HG03342 (cell line): ENCODE measurements around the gene COMMD1.
A peak's percentile ranks its signal among the peaks of the same experiment; 100 is the strongest.
"Not testable (repeated sequence)": the region's sequence is repeated elsewhere in the genome, so short reads cannot be mapped to it uniquely, and the experiment has no call there.

ENCODE experiments used
- ATAC-seq: cut with Tn5 transposase; IDR thresholded peaks from one replicate; pipeline ENCODE4 v1.9.1; 2021; ENCODE audit warnings: mild to moderate bottlenecking, moderate library complexity; ENCODE audit not compliant: unreplicated experiment

The COMMD1 gene

DNA sequence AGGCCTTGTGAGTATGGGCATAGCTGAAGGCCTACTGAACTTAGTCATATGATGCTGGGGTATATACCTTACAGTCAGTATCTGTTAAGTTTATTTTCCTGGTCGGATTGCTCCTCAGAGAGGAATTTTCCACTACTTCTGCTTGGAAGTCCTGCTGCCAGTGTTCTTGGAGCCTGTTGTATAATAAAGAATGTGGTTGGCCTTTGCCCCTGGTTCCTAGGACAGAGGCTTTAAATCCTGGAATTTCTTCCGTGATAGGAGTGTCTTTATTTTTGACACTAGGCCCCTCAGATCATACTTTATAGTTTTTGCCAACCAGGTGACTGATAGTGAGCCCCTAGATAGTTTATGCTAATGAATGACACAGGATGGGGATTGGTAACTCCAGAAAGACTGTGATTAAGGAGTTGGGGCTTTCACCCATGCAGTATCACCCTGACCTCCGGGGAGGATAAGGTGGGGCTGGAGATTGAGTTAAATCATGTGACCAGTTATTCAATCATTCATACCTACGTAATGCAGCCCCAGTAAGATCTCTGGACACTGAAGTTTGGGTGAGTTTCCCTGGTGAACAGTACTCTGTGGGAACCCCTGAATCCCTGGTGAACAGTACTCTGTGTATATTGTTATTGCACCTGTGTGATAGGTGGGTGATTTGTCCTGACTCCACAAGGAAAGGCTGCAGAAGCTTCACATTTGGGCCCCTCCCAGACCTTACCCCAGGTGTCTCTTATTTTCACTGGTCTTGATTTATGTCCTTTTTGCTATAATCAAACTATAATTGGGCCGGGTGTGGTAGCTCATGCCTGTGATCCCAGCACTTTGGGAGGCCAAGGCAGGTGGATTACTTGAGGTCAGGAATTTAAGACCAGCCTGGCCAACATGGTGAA lies 56.9 kb downstream of the COMMD1 start:
- ATAC-seq = no peak

DNA sequence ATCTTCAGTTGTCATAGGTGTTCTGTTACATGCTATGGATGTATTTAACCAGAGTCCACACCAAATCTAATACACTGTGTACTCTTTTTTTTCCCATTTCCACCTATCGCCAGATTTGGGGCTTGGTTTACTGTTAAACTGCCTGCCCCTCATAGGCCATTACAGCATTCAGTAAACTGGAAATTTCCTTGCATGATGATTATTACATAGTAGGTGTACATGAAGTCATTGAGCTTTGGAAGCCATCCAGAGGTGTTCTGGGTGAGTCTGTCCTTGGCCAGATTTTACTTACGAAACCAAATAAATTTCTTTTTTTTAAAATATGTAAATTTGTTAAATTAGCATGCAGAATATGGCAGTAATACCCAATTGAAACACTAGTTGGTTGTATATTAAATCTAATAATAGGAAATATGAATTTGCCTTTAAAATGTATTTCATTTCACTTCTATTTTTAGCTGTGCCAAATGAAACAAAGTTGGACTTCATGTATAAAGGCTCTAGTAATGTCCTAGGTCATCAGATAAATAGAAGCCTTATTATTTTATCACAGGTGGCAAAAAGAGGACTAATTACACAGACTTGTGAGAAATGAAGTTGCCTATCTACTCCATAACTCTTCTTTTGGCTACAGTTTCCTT lies 60.7 kb downstream of the COMMD1 start:
- ATAC-seq = no peak

DNA sequence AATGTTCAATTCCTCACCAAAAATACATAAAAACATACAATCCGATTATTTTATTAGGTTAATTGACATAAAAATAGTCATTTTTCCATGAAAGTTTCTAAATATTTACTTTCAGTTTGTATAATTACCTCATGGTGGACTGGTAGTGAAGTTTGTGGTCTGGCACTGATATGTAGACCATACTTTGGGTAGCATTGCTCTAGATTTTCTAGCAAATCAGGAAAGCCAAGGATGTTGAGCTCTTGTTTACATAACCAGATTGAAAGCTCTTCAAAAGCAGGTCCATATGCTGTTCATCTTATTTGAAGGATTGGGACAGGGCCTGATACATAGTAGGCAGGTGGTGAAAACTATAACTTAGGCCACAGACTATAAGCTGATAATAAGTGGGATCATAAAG lies 61.8 kb downstream of the COMMD1 start:
- ATAC-seq = no peak

DNA sequence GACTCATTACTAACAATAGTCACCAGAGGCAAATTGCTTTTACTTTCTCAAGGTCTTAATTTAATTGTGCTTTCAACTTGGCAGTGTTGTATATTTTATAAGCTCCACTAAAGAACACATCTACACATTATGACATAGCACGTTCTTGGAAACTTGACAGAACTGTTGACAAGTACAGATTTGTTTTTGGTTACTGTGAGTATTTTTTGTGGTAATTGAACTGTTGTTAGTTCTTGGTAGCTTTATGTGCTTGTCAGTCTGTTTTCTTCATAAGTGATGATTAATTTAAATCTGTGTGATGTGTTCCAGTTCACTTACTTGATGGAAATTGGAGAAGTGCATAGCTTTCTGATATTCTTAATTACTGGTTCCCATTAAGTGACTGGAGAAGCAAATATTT lies 63.9 kb downstream of the COMMD1 start:
- ATAC-seq = no peak

DNA sequence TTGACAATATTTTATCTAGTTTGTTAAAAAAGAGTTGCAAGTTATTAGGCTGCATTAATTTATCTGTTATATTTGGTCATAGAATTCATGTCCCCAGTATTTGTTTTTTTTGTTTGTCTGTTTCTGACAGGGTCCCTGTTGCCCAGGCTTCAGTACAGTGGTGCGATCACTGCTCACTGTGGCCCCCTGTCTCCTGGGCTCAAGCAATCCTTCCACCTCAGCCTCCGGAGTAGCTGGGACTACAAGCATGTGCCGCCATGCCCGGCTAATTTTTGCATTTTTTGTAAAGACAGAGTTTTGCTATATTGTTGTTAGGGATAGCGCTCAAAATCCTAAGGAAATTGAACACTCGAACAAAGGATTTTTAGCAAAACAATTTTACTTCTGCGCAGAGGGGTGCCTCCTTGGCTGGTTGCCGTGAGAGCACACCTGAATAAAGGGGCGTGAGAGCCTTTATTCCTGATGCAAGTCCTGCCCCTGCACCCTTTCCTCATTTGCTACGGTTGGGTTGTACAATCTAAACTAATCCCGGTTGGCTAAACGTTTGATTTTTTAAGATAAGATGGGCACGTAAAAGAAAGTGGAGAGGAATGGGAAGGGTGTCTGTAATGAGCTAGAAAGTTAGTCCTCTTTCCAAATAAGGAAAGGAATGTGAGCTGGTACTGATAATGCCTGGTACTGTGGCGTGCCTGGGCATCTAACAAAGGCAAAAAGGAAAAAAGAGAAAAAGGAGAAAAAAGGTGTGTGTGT lies 65.5 kb downstream of the COMMD1 start:
- no peak for ATAC-seq

DNA sequence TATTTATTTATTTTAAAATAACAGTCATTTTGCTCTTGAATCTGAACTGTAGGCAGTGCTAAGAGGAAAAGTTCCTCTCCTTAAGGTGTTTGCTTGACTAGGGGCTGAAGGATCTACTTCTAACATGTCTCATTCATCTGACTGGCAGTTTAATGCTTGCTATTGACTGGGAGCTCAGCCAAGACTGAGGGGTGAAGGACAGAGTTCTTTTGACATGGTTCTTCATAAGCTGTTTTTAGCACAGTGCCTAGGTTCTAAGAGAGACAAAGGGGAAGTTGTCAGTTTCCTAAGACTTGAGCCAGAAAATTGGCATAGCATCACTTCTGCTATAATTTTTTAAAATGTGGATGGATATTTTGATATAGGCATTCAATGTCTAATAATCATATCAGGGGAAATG lies 73.0 kb downstream of the COMMD1 start:
- no peak for ATAC-seq

DNA sequence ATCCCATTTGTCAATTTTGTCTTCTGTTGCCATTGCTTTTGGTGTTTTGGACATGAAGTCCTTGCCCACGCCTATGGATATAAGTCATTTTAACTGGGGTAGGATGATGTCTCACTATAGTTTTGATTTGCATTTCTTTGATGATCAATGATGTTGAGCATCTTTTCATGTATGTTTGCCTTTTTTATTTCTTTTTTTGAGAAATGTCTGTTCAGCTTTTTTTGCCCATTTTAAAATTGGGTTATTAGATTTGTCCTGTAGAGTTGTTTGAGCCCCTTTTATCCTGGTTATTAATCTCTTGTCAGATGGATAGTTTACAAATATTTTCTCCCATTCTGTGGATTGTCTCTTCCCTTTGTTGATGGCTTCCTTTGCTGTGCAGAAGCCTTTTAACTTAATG lies 75.3 kb downstream of the COMMD1 start:
- ATAC-seq = no peak

DNA sequence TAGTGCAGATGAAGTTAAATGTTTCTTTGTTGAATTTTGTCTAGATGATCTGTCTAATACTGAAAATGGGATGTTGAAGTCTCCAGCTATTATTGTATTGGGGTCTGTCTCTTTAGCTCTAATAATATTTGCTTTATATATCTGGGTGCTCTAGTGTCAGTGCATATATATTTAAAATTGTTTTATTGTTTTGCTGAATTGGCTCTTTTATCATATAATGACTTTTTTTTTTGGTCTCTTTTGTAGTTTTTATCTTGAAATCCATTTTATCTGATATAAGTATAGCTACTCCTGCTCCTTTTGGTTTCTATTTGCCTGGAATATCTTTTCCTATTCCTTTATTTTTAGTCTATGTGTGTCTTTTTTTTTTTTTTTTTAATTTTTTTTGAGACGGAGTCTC lies 79.2 kb downstream of the COMMD1 start:
- no peak for ATAC-seq

DNA sequence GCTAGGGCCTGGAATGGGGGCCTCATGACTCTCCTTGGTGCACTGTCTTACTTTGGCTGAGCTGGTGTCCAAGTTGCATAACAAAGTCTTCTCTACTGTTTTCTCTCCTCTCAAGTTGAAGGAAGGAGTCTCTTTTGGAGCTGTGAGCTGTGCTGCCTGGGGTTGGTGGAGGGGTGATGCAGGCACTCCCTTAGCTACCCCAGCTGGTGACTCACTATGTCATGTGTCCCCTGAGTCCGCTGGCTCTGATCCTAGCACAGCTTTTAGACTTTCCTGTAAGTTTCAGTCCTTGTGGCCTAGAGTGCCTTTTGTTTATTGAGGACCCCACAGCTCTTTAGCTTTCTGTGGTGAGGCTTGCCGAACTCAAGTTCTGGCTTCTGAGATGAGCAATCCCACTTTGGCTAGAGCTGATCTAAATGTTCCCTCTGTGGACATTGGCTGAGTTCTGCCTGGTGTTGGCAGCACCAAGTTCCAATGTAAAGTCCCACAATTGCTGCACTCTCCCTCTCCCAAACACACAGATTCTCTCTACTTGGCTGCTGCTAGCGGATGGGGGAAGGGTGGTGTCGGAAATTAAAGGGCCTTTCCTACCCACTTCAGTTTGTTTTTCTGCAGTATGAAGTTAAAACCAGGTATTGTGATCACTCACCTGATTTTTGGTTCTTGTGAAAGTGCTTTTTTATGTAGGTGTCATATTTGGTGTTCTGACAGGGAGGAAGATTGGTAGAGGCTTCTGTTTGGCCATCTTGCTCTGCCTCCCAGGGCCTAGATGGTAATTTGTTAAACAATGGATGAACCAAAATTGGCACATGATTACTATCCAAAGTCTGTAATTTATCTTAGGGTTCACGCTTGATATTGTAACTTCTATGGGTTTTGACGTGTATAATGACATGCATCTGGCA lies 83.2 kb downstream of the COMMD1 start:
- no peak for ATAC-seq

DNA sequence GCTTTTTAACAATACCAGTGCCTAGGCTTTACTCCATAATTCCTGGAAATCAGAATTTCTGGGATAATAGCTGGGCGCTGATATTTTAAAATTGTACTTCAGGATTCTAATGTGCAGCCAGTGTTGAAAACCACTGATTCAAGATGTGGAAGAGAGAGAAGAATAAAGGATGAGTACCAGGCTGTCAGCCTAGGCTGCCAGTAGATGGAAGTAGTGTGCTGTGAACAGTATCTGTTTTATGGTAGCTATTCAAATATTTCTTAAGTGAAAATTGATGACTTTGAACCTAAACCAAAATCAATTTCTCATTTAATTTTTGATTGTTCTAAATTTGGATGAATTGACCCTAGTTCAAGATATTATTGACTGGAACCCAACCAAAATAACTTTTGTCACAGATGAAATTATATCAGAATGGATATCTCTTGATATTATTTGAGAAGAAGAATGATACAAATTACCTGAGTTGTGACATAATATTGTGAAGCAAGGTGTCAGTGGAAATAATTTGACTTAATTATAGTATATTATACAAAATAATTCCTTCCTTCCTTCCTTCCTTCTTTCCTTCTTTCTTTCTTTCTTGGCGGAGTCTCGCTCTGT lies 88.0 kb downstream of the COMMD1 start:
- ATAC-seq = peak; percentile 50

DNA sequence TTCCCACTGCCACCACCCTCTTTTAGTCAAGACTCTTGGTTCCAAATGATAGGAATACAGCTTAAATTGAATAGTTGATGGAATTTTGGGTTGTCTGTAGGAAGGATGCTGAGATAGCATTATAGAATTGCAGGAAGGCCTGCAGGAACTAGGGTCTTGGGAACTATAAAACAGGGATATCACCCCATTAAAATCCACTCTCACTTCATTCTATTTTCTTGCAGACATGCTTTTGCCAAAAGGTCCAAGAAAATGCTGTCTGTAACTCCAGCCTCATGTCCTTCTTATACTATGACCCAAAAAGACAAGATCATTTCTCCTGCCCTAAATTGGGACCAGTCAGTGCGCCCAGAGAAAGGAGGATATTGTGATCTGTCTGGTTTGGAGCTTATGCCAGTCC lies 89.1 kb downstream of the COMMD1 start:
- ATAC-seq = no peak

DNA sequence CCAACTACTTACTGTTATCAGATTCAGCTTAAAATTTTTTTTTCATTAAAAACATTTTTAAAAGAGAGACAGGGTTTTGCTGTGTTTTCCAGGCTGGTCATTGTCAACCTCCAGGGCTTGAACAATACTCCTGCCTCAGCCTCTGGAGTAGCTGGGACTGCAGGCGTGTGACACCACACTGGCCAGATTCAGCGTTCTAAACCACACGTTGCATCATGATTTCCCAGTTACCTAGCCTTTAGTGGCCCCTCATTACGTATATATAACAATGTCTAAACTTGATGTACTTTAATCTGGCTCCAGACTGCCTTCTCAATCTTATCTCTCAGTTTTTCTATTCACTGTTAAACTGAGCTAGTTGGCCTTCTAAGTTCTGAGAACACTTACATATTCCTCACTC lies 89.6 kb downstream of the COMMD1 start:
- no peak for ATAC-seq

DNA sequence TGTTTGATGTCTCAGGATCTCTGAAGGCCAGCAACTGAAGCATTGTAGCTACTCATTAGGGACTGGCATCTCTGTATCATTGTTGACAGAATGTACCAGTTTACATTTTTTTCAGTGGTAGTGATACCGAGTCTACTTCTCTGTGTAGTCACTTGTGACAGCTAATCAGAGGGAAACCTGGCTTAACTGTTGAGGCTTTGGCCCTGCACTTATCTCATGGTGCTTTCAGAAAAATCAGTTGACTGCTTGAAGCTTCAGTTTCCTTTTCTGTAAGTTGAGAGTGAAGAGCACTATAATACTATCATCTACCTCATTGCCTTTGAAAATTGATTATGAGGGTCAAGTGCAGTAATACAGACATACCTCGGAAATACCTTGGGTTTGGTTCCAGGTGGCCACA lies 90.0 kb downstream of the COMMD1 start:
- ATAC-seq = no peak

DNA sequence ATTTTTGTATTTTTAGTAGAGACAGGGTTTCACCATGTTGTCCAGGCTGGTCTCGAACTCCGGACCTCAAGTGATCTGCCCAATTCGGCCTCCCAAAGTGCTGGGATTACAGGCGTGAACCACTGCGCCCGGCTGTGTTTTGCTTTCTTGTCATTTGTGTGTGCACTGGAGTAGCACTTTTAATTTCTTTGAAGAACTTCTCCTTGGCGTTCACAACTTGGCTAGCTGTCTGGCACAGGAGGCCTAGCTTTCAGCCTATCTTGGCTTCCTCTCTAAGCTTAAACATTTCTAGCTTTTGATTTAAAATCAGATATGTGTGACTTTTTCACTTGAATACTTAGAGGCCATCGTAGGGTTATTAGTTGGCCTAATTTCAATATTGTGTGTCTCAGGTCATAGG lies 93.0 kb downstream of the COMMD1 start:
- no peak for ATAC-seq

DNA sequence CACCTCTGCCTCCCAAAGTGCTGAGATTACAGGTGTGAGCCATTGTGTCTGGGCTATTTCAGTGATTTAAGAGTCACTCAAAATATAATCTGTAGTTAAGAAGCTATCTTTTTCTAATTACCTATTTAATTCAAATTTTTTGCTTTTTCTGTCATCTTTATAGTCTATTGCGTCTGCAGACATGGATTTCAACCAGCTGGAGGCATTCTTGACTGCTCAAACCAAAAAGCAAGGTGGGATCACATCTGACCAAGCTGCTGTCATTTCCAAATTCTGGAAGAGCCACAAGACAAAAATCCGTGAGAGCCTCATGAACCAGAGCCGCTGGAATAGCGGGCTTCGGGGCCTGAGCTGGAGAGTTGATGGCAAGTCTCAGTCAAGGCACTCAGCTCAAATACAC lies 95.1 kb downstream of the COMMD1 start:
- ATAC-seq = no peak

DNA sequence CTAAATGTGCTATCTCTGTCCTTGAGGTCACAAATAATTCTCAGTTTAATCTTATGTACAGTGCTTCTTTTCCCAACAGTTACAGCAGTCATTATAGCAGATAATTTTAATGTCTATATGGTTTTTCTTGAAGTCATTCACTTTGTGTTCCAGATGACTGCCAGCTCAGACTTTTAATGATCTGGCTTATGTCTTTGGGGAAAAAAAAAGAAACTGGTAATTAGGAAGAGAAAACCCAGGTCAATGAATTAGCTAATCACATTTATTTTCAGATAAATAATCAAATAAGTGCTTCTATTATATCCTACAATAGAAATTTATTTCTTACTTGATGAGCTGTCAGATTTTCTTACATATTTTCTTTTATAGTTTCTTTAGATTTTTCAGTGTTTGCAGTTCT lies 96.0 kb downstream of the COMMD1 start:
- ATAC-seq = no peak

DNA sequence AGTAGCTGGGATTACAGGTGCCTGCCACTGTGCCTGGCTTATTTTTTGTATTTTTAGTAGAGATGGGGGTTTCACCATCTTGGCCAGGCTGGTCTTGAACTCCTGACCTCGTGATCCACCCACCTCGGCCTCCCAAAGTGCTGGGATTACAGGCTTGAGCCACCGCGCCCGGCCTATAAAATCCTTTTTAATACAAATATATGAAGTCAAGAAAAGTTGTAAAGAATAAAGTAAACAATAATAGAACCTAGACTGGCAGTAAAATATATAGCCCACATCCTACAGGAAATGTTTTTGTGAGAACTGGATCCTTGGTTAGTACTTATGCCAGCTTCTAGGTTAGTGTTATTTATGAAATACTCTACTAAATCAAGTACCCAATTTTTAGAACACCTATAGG lies 99.0 kb downstream of the COMMD1 start:
- not testable (repeated sequence) for ATAC-seq

DNA sequence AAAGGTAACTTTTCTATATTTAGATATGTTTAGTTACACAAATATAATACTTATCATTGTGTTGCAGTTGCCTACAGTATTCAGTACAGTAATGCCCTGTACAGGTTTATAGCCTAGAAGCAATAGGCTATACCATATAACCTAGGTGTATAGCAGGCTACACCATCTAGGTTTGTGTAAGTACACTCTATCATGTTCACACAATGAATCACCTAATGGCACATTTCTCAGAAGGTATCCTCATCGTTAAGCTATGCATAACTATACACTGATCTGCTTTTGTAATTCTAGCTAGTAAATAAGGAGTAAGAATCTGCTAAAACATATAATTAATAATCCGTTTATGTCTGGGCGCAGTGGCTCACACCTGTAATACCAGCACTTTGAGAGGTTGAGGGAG lies 102.1 kb downstream of the COMMD1 start:
- no peak for ATAC-seq

DNA sequence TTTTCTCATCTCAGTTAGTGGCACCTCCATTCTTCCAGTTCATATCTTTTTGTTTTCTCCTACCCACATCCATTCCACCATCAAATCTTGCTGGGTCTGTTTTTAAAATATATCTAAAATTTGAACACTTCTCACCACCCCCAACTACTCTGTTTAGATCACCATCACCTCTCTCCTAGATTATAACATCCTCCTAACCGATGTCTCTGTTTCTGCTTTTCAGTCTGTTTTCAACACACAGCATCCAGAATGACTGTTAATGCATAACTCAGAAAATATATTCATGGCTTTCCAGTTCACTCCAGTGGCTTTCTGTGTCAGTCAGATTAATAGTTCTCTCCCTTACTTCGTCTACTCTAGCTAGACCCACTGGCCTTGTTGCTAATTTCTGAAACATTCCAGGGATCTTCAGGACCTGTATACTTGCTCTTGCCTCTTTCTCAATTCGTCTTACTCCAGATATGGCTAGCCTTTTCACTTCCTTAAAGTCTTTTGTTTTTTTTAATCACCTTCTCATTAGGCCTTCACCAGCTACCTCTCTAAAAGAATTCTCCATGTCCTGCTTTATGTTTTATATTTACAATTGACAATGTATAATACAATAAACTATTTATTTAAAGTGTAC lies 105.3 kb downstream of the COMMD1 start:
- ATAC-seq = no peak

DNA sequence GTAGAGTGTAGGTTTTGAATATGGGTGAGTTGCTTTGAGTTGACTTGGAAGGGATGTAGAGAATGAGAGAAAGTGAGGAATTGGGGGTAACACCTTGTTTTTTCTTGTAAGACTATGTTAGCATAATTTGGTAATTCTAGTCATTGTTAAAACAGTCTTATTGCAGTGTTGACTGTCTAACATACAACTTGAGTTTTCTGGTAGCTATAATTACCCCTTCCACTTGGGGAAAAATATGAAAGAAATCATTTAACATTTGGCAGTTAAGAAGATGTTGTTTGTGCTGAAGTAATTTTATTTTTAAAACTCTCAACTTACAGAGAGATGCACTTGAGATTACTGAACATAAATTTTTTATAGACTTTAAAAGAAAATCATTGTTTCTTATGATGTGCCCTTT lies 108.2 kb downstream of the COMMD1 start:
- ATAC-seq = no peak
